TTC549 (cell line): ENCODE measurements around the gene CFH.
A peak's percentile ranks its signal among the peaks of the same experiment; 100 is the strongest.
"Not testable (repeated sequence)": the region's sequence is repeated elsewhere in the genome, so short reads cannot be mapped to it uniquely, and the experiment has no call there.

ENCODE experiments used
- FAIRE-seq: peaks from 2 replicates; lab custom pipeline; 2012; peaks lifted over from hg19 to GRCh38; lab: Jason Lieb, UNC

Gene CFH

DNA sequence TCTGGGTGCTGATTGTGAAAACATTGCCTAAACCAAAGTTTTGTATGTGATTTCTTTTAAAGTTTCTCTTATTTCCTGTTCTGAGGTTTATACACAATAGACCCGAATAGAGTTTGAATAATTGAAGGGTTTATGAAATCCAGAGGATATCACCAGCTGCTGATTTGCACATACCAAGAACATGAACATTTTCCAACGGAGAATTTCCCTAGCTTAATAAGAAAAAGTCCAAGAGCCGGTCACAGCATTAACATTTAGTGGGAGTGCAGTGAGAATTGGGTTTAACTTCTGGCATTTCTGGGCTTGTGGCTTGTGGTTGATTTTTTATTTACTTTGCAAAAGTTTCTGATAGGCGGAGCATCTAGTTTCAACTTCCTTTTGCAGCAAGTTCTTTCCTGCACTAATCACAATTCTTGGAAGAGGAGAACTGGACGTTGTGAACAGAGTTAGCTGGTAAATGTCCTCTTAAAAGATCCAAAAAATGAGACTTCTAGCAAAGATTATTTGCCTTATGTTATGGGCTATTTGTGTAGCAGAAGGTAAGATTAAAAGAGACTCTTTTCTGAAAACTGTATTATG is at the start of gene CFH:
Gene CFH, plus strand, starts transcription at position 407 of the 579 bp plus-strand sequence. Its CDS starts 75 bp downstream, at position 482.
- no peak for FAIRE-seq

- no peak for FAIRE-seq
Observed at GRCh38 chr1:196603651-196604050, 48.2 kb upstream of the CFH start.

DNA sequence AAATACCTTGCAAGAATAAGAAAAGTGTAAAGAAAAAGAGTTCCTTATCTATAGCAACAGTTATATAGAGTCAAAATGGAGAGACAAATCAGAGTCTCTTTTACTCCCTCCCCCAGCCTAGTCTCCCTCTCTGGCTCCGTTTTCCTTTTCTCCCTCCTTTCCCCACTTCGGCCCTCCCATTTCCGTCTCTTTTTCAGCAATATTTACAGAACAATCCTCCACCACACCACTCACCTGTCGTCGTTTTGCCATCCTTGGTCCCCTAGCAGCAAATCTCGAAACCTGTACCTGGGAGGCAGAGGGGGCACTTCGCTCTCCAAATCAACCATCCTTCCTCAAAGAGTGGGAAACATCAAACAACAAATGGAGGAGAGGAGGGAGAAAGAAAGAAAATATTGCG is 43.9 kb upstream of the CFH start:
- FAIRE-seq = no peak

GRCh38 chr1:196608390-196609369 is 43.2 kb upstream of the CFH start, which contains the start of gene KCNT2:
KCNT2 (minus strand) TSS chr1:196608440; CDS start chr1:196608309, 131 bp downstream.
- FAIRE-seq = no peak

- FAIRE-seq = no peak
Observed at GRCh38 chr1:196609370-196609737, 42.5 kb upstream of the CFH start.

- FAIRE-seq = no peak
Observed at GRCh38 chr1:196611873-196612272, 40.0 kb upstream of the CFH start.

- no peak for FAIRE-seq
Observed at GRCh38 chr1:196619721-196620120, 32.1 kb upstream of the CFH start.

- no peak for FAIRE-seq
Observed at GRCh38 chr1:196623079-196623478, 28.8 kb upstream of the CFH start.

- no peak for FAIRE-seq
Observed at GRCh38 chr1:196628838-196629237, 23.0 kb upstream of the CFH start.

GRCh38 chr1:196637606-196638005 is 14.2 kb upstream of the CFH start:
- no peak for FAIRE-seq

DNA sequence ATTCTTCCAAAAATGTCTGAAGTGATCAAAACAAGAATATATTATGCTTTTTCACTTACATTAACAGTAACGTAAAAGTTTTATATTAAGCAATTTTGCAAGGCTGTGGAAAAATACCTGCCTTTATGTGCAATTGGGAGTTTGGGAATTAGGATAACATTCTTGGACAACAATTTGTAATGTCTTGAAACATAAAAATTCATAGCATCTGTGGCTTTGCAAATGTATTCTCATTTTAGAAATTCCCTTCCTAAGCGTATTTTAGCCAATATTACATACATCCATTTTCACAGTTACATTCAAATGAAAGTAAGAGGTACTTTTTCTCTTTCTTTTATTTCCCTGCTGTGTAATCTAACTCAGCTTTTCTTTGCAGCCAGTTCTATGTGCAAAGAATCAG is 13.4 kb upstream of the CFH start:
- FAIRE-seq = no peak

DNA sequence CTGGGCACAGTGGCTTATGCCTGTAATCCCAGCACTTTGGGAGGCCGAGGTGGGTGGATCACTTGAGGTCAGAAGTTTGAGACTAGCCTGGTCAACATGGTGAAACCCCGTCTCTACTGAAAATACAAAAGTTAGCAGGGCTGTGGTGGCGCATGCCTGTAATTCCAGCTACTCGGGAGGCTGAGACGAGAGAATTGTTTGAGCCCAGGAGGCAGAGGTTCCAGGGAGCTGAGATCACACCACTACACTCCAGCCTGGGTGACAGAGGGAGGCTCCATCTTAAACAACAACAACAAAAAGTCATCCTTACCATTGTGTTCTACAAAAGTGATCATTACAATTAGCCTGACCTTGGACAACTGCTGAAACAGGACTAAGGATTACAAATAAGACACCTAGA is 12.6 kb upstream of the CFH start:
- not testable (repeated sequence) for FAIRE-seq

- no peak for FAIRE-seq
Observed at GRCh38 chr1:196640976-196641375, 10.9 kb upstream of the CFH start.

DNA sequence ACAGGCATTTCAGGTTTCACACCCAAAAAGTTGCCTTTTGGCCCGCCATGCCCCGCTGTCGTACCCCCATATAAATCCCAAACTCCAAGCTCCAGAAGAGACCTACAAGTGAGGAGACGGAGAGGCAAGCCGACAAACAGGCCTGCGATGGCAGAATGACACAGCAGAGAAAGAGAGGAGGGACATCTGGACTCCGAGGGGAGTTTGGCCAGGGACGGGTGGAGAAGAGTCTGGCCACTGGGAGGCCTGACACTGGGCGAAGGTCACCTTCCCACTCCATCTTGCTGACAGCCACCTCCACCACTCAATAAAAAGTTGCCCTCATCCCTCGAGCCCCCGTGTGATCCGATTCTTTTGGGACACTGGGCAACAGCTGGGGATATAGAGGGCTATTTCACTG is 1.9 kb upstream of the CFH start:
- FAIRE-seq = no peak

DNA sequence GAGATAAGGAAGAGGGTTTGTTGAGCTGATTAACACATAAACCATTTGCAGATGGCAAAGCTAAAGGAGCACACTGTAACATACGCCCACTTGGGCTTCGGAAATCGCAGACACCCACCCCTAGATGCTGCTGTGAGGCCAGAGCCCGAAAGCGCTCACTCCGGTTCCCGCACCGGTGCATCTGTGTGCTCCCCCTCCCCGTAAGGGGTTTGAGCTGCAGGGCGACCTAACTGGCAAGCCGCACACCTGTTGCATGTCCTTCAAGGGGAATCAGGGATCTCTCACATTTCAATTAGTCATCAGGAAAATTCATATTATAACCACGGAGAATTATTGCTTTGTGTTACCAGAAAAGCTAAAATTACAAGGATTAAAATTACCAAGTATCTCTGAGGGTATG is 1.4 kb upstream of the CFH start:
- FAIRE-seq = no peak

DNA sequence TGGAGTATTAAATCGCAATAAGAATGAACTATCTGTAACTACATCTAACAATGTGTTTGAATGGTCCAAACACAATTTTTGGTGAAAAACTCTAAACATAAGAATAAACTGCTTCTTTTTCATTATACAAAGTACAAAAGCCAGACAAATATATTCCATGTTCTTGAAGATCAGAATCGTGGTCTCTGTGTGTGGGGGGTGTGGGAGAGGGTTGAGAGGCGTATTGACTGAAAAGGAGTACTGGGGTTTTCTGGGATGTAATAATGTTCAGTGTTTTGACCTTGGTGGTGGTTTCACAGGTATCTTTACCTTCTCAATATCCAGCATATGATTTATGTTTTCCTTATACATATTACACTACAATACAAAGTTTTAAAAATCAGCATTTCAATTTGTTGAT is 764 bp upstream of the CFH start:
- FAIRE-seq = peak; percentile 25

GRCh38 chr1:196654271-196654670 is 2.4 kb downstream of the CFH start:
- no peak for FAIRE-seq

- no peak for FAIRE-seq
Observed at GRCh38 chr1:196655071-196655470, 3.2 kb downstream of the CFH start.

DNA sequence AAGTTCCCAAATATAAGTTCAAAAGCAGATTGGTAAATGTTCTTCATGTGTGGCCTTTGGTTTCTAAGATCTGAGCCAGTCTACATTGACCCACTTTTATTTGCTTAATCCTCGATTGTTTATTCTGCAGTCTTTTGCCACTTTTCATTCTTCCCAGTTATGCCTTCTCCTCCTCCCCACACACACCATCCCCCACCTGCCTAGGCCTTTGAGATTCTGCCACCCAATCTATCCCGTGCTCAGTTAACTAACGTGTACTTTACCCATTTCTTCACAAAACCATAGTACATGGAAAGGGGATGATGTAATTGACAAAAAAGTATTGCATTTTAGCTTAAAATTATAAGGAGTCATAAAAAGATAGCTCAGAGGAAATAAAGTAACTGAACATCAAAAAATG is 3.7 kb downstream of the CFH start:
- FAIRE-seq = no peak

DNA sequence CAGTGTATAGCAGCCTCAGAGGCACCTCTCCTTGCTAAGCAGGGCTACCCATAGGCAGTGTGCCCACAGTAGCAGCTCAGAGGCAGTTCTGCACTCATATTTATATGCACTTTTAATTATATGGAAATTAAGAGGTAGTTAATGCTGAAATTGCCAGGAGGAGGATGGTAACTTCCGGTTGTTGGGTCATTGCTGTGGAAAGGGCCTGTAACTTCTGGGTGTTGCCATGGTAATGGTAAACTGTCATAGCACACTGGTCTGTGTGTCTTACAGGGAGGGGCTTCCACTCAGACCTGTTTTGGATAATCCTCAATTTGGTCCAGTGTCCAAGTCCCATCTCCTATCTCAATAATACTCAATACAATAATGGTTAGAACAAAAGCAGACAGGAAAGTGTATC is 7.6 kb downstream of the CFH start:
- FAIRE-seq = no peak

DNA sequence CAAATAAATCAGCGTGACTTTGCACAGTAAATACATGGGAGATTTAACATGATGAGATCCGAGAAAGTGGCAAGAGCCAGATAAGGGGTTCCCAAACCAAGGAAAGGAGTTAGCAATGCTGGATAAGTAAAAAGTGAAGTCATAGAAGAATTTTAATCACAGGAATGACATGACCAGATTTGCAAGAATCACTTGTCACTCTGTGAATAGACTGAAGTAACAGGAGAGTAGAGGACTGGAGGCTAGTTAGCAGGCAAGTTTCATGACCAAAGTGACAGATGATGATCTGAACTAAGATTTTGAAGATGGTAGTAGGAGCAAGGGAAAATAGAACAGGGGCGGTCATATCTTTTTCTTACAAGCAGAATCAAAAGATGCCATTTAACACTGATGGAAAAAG is 8.4 kb downstream of the CFH start:
- FAIRE-seq = peak; percentile 37

DNA sequence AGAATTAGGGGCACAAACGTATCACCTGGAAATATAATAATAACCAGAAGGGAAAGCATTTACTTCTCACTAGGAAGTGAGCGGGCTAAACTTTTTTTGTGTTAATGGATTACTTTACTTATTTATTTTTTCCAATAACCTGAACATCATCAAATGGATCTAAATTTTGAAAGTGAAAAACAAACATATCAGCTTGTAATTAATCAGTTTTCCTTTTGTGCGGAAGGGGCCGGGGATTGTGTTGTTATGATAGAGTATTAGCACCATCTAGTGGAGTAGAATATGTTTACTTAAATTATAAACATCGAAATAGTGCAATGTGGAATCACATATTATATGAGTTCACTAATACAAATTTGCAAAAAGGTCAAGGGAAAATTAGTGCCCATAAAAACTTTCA is 9.0 kb downstream of the CFH start:
- peak; percentile 98 for FAIRE-seq

DNA sequence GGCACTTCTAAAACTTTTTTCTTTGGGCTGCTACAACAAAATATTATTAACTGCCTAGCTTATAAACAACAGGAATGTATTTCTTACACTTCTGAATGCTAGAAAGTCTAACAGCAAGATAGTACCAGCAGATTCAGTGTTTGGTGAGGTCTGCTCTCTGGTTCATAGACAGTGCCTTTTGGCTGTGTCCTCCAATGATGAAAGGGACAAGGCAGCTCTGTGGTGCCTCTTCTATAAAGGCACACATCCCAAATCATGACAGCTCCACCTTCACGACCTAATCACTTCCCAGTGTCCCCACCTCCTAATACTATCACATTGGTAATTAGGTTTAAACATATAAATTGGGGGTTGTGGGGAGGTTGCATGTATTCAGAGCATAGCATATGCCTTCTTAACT is 9.5 kb downstream of the CFH start:
- FAIRE-seq = no peak

- no peak for FAIRE-seq
Observed at GRCh38 chr1:196667131-196667530, 15.3 kb downstream of the CFH start.
